ENCODE measurements around the gene DUXB.

Gene DUXB

GRCh38 chr16:75667503-75667902 is 33.8 kb downstream of the DUXB start:
- no peak for DNase-seq (ENCODE audit: low spot score)
- TF ChIP-seq CTCF (IDR thresholded peaks at IDR 0.05; ENCODE audit: extremely low read depth, missing control alignments): no peak

GRCh38 chr16:75660726-75661302 is 40.4 kb downstream of the DUXB start:
- no peak for TF ChIP-seq CTCF (IDR thresholded peaks at IDR 0.05; ENCODE audit: extremely low read depth, missing control alignments)
- DNase-seq (ENCODE audit: low spot score): no peak

- TF ChIP-seq CTCF (IDR thresholded peaks at IDR 0.05; ENCODE audit: extremely low read depth, missing control alignments): no peak
Measured at GRCh38 chr16:75660321-75660720, 40.9 kb downstream of the DUXB start.

GRCh38 chr16:75658175-75658574 is 43.1 kb downstream of the DUXB start:
- no peak for DNase-seq (ENCODE audit: low spot score)
- no peak for TF ChIP-seq CTCF (IDR thresholded peaks at IDR 0.05; ENCODE audit: extremely low read depth, missing control alignments)

More at GRCh38 chr16:75660321-75660720, 40.9 kb downstream of the DUXB start:
- no peak for DNase-seq (ENCODE audit: low spot score)

GRCh38 chr16:75653922-75654321 is 47.3 kb downstream of the DUXB start:
- TF ChIP-seq CTCF (IDR thresholded peaks at IDR 0.05; ENCODE audit: extremely low read depth, missing control alignments): no peak
- no peak for DNase-seq (ENCODE audit: low spot score)

GRCh38 chr16:75648265-75649076 is 52.8 kb downstream of the DUXB start:
- TF ChIP-seq CTCF (IDR thresholded peaks at IDR 0.05; ENCODE audit: extremely low read depth, missing control alignments): no peak
- DNase-seq (ENCODE audit: low spot score): peak; percentile 80

- peak; percentile 93 for DNase-seq (ENCODE audit: low spot score)
- no peak for TF ChIP-seq CTCF (IDR thresholded peaks at IDR 0.05; ENCODE audit: extremely low read depth, missing control alignments)
Measured at GRCh38 chr16:75647492-75648264, 53.6 kb downstream of the DUXB start, which contains the start of the genes KARS1 and TERF2IP. KARS1 (minus strand) TSS chr16:75647665; CDS start chr16:75647639, 26 bp downstream. TERF2IP (plus strand) TSS chr16:75647773; CDS start chr16:75647883, 110 bp downstream.
